ENCODE data around the gene GAB3.

The GAB3 gene

DNA sequence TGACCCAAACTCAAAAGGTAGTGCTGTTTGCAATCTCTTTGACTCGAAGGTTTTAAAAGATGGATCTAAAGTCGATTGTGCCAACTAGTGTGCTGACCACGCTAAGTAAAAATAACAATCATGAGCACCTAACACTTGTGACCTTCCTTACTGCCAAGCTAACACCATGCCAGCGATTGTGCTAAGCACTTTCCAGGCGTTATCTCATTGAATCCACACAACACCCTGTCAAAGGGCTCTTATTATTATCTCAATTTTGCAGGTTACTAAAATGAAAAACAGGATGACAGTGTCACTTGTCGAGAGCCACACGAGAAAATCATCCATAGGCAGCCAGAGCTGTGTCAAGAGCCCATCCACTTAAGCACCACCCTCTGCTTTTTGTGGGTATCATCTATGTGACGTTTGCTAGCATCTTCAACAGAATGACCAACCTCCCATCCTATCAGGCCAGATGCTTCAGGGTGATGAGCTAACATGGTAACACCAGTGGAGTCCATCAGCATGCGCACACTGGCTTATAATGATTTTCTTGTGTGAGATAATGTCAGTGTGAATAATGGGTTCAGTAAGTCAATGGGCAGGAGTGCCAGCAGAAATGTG, 893 bp upstream of the GAB3 start:
- DNase-seq = no peak
- intact Hi-C loops (cut with DNase I) = no loop called here

DNA sequence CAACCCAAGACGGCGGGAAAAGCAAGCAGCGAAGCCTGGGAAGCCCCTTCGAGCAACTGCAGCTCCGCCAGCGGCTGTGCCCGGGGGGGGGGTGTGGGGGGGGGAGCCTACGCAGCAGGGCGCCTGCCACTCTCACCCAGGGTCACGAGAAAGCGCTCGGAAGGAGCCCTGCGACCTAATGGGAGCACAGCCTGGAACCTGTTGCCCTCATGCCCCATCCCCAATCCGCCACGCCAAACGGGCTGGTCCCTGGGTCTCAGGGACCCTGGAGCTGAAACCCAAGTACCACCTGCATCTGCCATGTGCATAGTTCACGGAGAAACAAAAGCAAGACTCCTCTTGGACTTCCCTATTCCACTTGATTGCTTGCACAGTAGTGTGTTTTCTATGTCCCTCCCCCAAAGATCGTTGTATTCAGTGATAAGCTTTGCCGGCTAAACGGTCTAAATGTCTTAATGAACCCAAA, 359 bp upstream of the GAB3 start:
- DNase-seq = no peak
- intact Hi-C loops (cut with DNase I) = no loop called here

DNA sequence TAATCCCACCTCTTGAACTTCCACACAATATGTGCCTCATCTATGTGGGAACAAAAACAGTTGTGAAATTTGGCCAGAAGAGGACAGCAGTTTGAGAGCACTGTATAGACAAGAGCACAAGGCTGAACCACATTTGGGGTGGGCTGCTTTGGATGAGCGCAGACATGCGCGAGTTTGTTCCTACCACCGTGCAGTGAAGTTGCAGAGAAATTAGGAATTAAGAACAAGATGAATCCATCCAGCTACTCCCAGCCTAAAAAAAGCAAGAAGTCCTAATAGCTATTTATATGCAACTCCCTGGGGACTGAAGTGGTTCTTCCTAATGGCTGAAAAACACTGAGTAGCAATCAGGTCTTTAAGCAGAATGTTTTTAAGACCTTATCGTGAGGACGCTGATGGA, 1.0 kb downstream of the GAB3 start:
- intact Hi-C loops (cut with DNase I) = no loop called here

DNA sequence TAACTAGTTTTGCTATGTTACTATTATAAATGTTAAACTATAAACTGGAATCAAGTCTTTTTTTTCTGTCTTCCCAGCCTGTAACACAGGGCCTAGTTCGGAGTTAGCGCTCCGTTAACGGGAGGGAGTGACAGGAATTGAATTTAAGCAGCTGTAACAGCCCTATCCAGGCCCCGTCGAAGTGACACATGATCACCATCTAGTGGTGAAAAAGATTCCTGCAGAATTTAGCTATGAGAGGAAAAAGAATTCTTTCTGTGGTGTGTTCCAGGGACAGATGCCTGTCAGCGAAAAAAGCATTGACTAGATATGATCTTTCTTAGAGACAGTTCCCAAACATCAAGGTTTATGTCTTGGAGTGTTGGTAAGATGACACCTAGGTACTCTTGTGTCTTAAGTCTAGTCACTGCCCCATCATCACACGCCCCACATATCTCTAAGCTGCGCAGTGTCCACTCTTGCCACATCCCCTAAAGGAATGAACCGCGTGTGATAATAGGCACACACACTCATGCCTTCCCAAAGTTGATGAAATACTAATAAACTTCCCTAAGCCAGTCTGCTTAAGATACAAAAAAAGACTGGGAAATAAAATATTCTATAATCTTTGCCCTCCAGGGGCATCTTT, 2.1 kb downstream of the GAB3 start:
- DNase-seq = peak in 3 of 10 donors; percentile 9 to 24 (median 11)
- intact Hi-C loops (cut with DNase I) = no loop called here

More for the DNA sequence above, 1.0 kb downstream of the GAB3 start:
- DNase-seq = no peak

DNA sequence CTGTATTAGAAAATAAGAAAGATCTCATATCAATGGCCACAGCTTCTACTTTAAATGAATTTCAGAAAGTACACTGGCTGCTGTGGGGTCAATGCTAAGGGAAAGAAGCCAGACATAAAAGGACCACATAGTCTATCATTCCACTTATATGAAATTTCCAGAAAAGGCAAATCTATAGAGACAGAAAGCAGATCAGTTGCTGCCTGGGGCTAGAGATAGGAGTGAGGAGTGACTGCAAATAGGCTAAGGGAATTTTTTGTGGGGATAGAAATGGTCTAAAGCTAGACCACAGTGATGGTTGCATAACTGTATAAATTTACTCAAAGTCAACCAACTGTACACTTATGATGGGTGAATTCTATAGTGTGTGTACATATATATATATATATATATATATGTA, 8.3 kb downstream of the GAB3 start:
- intact Hi-C loops (cut with DNase I) = no loop called here
- no peak for DNase-seq

DNA sequence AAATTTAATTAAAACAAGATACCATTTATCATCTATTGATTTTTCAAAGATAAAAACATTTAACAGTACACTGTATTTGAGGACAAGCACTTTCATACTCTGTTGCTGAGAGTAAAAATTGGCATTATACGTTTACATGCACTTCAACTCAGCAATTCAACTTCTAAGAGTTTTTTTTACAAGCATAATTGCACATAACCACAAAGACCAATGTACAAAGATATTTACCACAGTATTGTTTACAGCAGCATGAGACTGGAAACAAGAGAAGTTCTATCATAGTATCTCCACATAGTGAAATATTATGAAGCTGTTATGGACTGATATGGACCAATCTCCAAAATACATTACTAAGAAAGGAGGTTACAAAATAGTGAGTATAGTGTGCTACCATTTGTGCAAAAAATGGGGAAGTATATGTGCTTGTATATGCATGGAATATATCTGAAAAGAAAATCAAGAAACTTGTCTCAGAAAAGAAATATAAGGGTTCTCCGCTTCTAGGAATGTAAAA, 10.9 kb downstream of the GAB3 start:
- intact Hi-C loops (cut with DNase I) = no loop called here
- no peak for DNase-seq

DNA sequence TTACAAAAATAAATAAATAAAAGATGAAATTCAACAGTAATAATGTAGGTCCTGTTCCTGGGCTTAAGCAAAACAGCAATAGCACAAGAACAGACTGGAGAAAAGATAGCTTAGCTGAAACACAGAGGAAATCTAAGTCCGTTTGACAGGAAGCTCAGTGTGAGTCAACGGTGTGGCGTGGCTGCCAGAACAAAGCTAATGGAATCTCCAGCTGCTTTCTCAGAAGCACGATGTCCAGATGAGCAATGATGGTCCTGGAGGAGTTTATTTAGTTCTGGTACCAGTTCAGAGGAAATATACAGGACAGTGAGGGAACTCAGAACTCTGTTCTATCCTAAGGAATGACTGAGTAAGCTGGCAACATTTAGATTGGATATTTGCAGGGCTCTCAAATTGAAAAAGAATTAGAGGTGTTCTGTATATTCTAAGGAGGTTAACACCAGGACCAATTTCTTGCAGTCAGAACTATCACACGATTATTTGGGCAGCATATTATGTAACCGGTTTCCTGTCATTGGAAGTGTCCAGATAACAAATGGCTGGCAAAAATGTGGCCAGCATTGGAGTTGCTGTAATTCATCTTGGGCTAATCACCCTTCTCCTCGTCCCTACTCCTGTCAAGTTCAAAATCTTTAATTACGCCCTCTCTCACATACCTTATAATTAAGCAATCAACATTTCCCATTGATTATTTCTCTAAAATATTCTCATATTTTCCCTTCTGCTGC, 12.7 kb downstream of the GAB3 start:
- no peak for DNase-seq
- intact Hi-C loops (cut with DNase I) = no loop called here

DNA sequence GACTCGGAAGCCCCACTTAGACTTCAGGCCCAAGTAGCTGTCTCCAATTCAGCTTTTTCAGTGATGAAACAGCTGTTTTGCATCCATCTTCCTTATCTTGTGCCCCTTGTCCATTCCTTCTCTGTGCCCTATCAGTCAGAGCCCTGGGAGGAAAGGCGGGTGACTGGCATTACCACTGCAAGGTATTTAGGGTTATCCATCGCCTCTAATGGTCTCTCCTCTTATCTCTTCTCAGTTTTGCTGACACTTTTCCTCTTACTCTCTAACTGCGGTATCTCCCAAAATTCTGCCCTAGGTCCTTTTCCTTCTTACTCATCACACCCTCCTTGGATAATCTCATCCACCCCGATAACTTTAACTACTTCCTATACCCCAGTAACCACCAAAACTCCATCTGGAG, 13.7 kb downstream of the GAB3 start:
- DNase-seq = no peak
- intact Hi-C loops (cut with DNase I) = no loop called here

DNA sequence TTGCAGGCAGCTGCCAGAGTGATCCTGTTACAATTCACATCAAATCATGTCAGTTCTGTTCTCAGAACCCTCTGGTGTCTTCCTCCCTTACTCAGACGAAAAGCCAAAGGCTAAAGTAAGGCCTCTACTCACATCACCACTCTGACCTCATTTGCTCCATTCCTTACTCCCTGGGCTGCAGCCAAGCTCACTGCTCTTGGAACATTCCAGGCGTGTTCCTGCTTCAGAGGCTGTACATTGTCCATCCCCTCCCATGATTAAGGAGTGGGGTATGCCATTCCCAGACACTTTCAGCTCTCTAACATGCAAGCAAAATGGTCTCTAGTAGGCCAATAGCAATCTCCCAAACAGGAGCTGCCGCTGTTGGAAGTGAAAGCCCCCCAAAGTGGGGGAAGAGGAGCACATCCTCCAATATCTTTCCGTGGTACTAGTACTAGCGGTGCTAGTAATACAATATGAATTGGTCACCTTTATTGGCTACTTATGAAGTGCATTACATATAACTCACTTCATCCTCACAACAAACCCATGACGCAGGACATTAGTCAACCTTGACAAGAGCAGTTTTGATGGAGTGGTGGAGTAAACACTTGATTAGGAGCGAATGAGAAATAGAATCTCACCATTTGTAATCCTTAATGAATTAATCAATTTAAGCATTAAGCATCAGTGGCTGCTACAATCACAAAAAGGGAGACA, 15.0 kb downstream of the GAB3 start:
- DNase-seq = no peak
- intact Hi-C loops (cut with DNase I) = no loop called here

DNA sequence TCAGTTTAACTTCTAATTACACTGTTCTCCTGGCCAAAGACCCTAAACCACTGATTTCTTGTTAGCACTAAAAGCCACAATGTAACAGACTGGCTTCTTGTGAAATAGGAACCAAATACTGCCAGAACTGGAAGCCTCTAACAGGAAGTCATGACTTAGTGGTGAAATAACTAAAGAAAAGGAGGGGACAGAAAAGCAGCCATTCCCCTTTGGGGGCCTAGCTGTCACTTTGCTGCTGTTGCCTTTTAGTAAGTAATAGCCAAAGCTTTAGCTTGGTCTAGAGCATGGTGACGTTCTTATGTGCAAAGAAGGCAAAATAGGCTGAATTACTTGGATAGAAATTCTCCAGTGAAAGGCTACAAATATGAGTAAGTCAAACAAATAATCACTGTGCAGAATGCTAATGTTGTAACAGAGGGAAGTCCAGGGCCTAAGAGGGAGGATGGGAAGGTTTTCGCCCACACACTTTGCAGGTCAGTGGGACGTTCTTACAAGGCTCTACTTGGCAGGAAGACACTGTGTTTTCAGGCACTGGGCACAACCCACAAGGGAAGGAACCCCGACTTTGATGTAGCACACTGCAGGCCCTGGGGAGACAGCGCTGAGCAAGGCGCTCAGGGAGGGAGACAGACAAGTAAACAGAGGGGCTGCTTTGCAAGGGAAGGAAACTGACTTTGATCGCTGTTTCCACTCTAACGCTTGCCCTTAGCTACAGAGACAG, 16.7 kb downstream of the GAB3 start:
- intact Hi-C loops (cut with DNase I) = no loop called here
- peak in 2 of 10 donors; percentile 12 to 84 for DNase-seq

DNA sequence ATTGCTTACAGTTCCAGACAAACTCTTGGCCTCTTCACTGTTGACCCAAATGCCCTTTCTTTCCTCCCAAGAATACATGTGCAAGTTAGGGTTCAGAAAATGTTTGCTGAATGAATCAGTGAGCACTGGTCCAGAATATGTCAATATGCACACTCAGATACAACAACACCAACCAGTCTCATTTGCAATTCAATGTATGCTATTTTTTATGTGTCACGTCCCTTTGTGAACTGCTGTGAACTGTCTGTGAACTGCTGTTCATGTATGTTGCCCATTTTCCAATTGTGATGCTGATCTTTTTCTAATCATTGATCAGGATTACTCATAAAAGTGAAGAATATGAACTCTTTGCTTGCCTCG, 17.8 kb downstream of the GAB3 start:
- intact Hi-C loops (cut with DNase I) = no loop called here
- DNase-seq = no peak

DNA sequence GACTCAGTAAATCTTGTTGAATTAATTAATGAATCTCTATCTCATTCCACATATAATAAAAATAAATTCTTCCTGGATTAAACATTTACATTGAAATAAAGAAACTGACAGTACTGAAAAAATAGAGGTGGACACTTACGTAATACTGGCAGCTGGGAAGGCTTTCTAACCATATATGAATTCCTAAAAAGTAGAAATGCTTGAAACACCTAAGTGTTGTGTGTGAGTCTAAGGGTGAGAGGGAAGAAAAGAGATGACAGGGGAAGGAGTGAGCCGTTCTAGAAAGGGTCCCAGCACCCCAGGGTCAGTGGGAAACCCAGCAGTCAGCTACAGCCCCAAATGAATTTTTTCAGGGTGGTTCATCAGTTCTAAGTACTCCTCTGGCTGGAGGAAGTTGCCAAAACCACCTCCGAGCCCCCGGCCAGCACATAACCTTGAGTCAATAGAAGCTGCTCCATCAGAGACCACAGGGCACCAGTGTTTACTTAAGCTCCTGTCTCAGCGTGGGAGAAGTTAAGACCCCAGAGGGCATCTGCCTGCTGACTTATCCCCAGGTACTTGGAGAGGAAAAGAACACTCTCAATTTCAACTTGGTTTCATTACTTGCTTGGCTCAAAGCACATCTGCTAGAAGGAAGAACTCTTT, 18.3 kb downstream of the GAB3 start:
- intact Hi-C loops (cut with DNase I) = no loop called here
- DNase-seq = no peak

DNA sequence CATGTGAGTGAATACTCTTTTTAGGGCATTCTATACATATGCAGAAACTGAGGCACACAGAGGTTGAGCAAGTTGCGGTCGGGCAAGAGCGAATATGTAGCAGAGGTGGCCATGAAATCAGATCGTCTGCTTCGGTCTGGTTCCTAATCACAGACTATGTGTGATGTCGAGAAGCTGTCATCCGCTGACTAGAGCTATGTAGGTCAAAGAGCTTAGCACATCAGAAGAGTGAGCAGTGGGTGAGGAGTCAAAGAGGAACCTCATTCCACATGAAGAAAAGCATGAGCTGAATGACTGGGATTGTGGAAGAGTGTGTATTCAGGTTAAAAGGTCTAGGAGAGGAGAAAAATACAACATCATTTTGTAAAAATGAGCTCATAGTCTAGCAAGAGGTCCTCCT, 19.0 kb downstream of the GAB3 start:
- intact Hi-C loops (cut with DNase I) = no loop called here

DNA sequence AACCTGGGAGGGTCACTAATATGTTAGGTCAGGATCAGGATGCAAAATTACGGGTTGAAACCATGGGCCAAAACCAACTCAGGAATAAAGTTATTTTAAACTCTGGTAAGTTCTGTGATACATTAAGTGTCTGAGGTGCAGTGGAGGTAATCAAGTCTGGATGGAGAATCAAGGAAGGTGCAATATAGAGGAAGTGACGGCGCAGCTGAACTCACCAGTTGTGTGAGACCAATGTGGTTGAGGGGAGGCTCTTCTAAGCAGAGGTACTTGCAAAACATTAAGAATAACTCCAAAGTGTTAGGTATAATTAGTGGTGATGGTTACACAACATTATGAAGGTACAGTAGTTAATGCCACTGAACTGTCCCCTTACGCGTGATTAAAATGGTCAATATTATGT, 19.7 kb downstream of the GAB3 start:
- no peak for DNase-seq

More for the DNA sequence above, 19.0 kb downstream of the GAB3 start:
- DNase-seq = no peak

DNA sequence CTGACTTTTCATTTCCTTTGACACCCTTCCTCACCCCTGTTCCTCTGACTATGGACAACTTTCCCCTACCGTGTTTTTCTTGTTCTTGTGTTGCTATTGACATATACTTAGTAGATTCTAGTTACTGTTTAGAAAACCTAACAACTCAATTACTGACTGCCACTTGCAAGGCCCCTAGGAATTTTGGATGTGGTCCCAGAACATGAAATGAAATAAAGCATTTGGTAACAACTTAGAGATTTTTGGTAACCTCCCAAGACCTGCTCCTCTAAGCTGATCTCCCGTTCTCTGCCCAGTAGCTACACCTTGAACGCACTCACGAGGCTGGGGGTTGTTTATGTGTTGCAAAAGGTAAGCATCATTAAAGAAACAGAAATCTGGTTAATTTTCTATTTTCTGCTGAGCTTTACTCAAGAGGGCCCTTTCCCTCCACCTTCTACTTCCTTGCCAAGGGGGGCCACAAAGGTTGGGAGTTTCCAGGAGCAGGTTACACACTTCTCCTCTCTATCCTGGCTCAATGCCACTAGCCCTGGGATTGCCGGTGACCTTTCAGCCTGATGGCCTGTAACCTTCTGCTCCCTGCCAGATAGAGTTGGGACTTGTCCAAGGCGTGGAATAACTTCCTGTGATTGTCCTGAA, 20.5 kb downstream of the GAB3 start:
- intact Hi-C loops (cut with DNase I) = no loop called here

More for the DNA sequence above, 19.7 kb downstream of the GAB3 start:
- intact Hi-C loops (cut with DNase I) = no loop called here

DNA sequence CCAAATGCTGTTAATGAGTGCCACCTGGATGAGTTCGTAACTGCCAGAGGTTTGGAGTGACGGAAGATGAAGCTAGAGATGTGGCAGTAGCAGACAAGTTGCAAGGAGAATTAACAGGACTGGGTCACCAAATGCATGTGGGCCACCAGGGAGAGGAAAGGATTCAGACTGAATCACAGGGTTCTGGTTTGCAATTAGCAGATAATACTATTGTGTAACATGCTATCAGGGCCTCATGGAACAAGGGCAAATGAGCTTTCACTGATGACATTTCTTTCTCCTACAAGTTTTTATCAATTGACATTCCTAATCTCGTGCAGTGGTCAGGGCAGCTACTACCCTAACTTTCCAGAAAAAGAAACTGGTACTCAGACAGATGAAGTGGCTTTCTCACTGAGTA, 21.4 kb downstream of the GAB3 start:
- DNase-seq = no peak
- intact Hi-C loops (cut with DNase I) = no loop called here

More for the DNA sequence above, 20.5 kb downstream of the GAB3 start:
- DNase-seq = no peak

DNA sequence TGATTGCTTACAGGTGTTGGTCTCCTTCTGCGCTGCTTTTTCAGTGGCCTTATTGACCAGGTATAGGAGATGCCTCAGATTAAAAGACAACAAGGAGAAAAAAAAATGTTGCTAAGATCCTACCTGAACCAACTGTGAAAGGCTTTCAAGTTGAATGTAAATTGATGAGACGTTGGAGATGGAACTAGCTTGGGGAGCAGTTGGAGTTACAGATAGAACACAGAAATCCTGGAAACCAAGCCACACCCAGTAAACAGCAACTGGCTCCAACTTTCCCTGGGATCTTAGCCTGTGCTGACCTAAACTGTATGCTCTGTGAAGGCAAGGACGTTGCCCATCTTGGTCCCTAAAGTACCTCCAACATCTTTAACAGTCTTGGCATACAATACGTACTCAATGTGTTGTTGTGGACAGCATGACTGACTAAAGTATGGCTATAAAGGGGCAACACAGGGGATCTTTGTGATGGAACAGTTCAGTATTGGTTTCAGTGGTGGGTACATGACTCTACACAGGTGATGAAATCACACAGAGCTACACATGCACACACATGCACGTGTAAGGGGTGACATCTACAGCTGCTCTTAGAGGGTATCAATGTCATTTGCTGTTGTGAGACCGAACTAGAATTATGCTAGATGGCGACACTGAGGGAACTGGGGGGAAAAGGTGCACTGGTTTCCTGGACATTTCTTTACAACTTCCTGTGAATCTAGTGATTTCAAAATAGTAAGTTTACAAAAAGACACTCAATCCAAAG, 22.3 kb downstream of the GAB3 start:
- DNase-seq = no peak
- intact Hi-C loops (cut with DNase I) = no loop called here

DNA sequence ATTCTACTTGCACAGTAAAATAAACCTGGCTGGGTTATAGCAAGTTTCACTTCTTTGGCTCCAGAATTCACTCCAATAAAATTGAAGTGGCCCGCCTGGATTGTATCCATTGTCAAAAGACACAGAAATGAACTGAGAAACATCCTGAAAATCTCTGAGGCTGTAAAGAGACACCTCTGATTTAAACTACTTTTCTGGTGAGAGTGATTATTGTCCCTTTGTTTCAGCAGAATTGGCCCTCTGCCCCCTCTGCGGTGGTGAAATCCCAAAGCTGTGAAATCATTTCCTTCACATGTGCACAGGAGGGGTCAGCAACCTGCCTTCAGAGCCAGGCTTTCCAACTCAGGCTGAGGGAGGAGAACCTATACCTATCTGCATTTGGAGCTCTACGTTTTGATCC, 23.0 kb downstream of the GAB3 start:
- DNase-seq = no peak
- intact Hi-C loops (cut with DNase I) = no loop called here

DNA sequence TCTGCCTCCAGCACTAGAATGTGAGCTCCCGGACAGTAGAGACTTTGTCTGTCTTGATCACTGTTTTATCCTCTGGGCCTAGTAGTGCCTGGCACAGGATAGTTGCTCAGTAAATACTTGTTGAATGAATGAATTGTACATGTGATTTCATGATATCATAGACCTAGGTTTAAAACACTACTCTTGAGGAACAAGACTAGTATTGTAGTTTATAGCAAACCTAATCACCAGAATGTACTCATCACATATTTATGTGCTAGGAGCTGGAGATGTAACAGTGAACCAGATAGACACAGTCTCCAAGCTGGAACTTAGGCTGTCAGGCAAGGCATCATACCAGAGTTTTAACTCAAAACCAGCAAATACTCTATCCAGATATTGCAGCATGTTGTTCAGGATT, 23.5 kb downstream of the GAB3 start:
- intact Hi-C loops (cut with DNase I) = no loop called here
- no peak for DNase-seq

Measured in posterior cingulate gyrus (tissue), 11 donors.